Neural cell (in vitro differentiated cells): Measurements from ENCODE around the gene VCP.

ENCODE experiments used
- CTCF ChIP-seq: fragments of 450-650 bp; IDR thresholded peaks from 2 replicates; pipeline ENCODE4 v1.5.1; 2014; ENCODE audit warnings: antibody characterized with exemption, mild to moderate bottlenecking, moderate library complexity; ENCODE audit not compliant: poor library complexity, severe bottlenecking
- EZH2 ChIP-seq: fragments of 200-600, 300-800 bp; shearing (Covaris generic), sonication (generic); IDR thresholded peaks from 2 replicates; pipeline ENCODE4 v1.6.1; 2014; ENCODE audit warnings: antibody characterized with exemption, low read length, borderline replicate concordance, mild to moderate bottlenecking; ENCODE audit not compliant: insufficient read depth, poor library complexity, severe bottlenecking
- POLR2AphosphoS5 ChIP-seq: IDR thresholded peaks from 2 replicates; pipeline ENCODE4 v1.6.1; 2012
- RAD21 ChIP-seq: fragments of 450-650 bp; conservative IDR thresholded peaks from 2 replicates; pipeline ENCODE4 v1.6.1; 2014; ENCODE audit warnings: antibody characterized with exemption, mild to moderate bottlenecking, moderate library complexity

GRCh38 chr9:35067056-35067455, 5.4 kb downstream of the VCP start:
- TF ChIP-seq CTCF, result no peak
- TF ChIP-seq RAD21, result no peak
- TF ChIP-seq EZH2, result no peak
- no peak for TF ChIP-seq POLR2AphosphoS5
